ENCODE results near the gene ZNF385C. TPM values are rescaled to one million over a fixed set of nuclear protein-coding genes. Genes with fewer than 3 reads are reported as not detected.
A peak's percentile ranks its signal among the peaks of the same experiment; 100 is the strongest.

ZNF385C gene
- total RNA-seq, 4 donors from 2014 or later: 0.18 to 0.38 TPM; not detected in 2

GRCh38 chr17:41985919-41986318 lies 112.4 kb downstream of the ZNF385C start:
- Histone ChIP-seq H3K27me3 (no peaks in the 10 kb centered on the region), H3K4me1 (peaks cover 0 to 32% (median 10%) of the 10 kb centered on the region in 3 donors), H3K36me3 (peaks cover 16 to 100% (median 47%) of the 10 kb centered on the region in 3 donors), H3K27ac (no peak overlapping the region), H3K4me3 (no peak overlapping the region), H3K9me3 (no peaks in the 10 kb centered on the region)
- DNase-seq: no peak
- 94 to 97% methylated on average over 4 of the region's 8 CpGs for WGBS, 2 donors
- intact Hi-C loops (cut with DNase I): no loop called here
- TF ChIP-seq POLR2A (IDR thresholded peaks at IDR 0.05) (no peak), CTCF (IDR thresholded peaks at IDR 0.05) (no peak)

- no peaks in the 10 kb centered on the region for H3K9me3 ChIP-seq
- H3K4me1 ChIP-seq: peaks cover 0 to 25% (median 10%) of the 10 kb centered on the region in 3 donors
- H3K4me3 ChIP-seq: no peak overlapping the region
- TF ChIP-seq POLR2A (IDR thresholded peaks at IDR 0.05) (no peak), CTCF (IDR thresholded peaks at IDR 0.05) (no peak)
- WGBS, 2 donors: 97 to 98% methylated on average over 6 to 7 of the region's 8 CpGs
- no peak overlapping the region for H3K27ac ChIP-seq
- H3K36me3 ChIP-seq: peaks cover 14 to 99% (median 47%) of the 10 kb centered on the region in 3 donors
- no peaks in the 10 kb centered on the region for H3K27me3 ChIP-seq
- DNase-seq: no peak
- intact Hi-C loops (cut with DNase I): no loop called here
Observed at GRCh38 chr17:41984454-41984853, 113.8 kb downstream of the ZNF385C start.

- H3K36me3 ChIP-seq: peaks cover 10 to 99% (median 30%) of the 10 kb centered on the region in 3 donors
- 39 to 72% methylated on average over 12 to 14 of the region's 14 CpGs for WGBS, 2 donors
- no peak for DNase-seq
Observed at GRCh38 chr17:41982026-41982760, 116.1 kb downstream of the ZNF385C start.

GRCh38 chr17:41977991-41978390 lies 120.3 kb downstream of the ZNF385C start:
- Histone ChIP-seq H3K36me3 (peaks cover 28 to 99% (median 48%) of the 10 kb centered on the region in 3 donors), H3K9me3 (no peaks in the 10 kb centered on the region), H3K4me3 (no peak overlapping the region), H3K27ac (peak overlapping the region; percentile 61 to 88 (median 83)), H3K4me1 (peaks cover 46 to 77% (median 49%) of the 10 kb centered on the region in 3 donors), H3K27me3 (no peaks in the 10 kb centered on the region)
- intact Hi-C loops (cut with DNase I): no loop called here
- WGBS, 2 donors: 42 to 57% methylated on average over 4 of the region's 4 CpGs
- DNase-seq: no peak
- TF ChIP-seq CTCF (IDR thresholded peaks at IDR 0.05) (no peak), POLR2A (IDR thresholded peaks at IDR 0.05) (no peak)

More at GRCh38 chr17:41982026-41982760, 116.1 kb downstream of the ZNF385C start:
- intact Hi-C loops (cut with DNase I): no loop called here
- H3K4me1 ChIP-seq: peaks cover 14 to 45% (median 20%) of the 10 kb centered on the region in 3 donors
- H3K9me3 ChIP-seq: no peaks in the 10 kb centered on the region
- H3K4me3 ChIP-seq: no peak overlapping the region
- TF ChIP-seq POLR2A (IDR thresholded peaks at IDR 0.05) (no peak), CTCF (IDR thresholded peaks at IDR 0.05) (no peak)
- H3K27me3 ChIP-seq: no peaks in the 10 kb centered on the region
- peak overlapping the region in 3 of 4 donors; percentile 36 to 61 (median 54) for H3K27ac ChIP-seq

GRCh38 chr17:41976142-41976768 lies 122.0 kb downstream of the ZNF385C start:
- 18 to 30% methylated on average over 6 of the region's 11 CpGs for WGBS, 2 donors
- TF ChIP-seq CTCF (IDR thresholded peaks at IDR 0.05): peak in 1 of 6 experiments; percentile 19
- TF ChIP-seq POLR2A (IDR thresholded peaks at IDR 0.05): no peak
- DNase-seq: no peak
- intact Hi-C loops (cut with DNase I): no loop called here
- Histone ChIP-seq H3K4me1 (peaks cover 51 to 80% (median 59%) of the 10 kb centered on the region in 3 donors), H3K27ac (peak overlapping the region; percentile 61 to 88 (median 83)), H3K36me3 (peaks cover 24 to 99% (median 52%) of the 10 kb centered on the region in 3 donors), H3K27me3 (no peaks in the 10 kb centered on the region), H3K4me3 (peak overlapping the region in 2 of 4 donors; percentile 2 to 9), H3K9me3 (no peaks in the 10 kb centered on the region)

Measured in esophagus squamous epithelium (tissue), 5 donors.